Brain microvascular endothelial cell (primary cell): ENCODE data around the gene TP73.

Source experiments
- DNase-seq: peaks from one replicate; pipeline ENCODE4 v3.0.0-alpha.2; 2020
- H3K27ac ChIP-seq: fragments of 250-450 bp; sonication (Bioruptor Pico); 2 replicates; pipeline ENCODE4 v1.5.1; 2020; ENCODE audit warnings: mild to moderate bottlenecking, moderate library complexity
- H3K27me3 ChIP-seq: fragments of 250-450 bp; sonication (Bioruptor Pico); replicated peaks from 2 replicates; pipeline ENCODE4 v1.5.1; 2020; ENCODE audit warnings: mild to moderate bottlenecking
- H3K36me3 ChIP-seq: fragments of 250-450 bp; sonication (Bioruptor Pico); replicated peaks from 2 replicates; pipeline ENCODE4 v1.5.1; 2020; ENCODE audit warnings: mild to moderate bottlenecking
- H3K4me3 ChIP-seq: 2 replicates; pipeline ENCODE4 v1.5.1; 2011; ENCODE audit warnings: low read depth, mild to moderate bottlenecking, control low read depth, low read length, moderate library complexity
- CTCF ChIP-seq: IDR thresholded peaks from 2 replicates; pipeline ENCODE4 v1.5.1; 2011; ENCODE audit warnings: low read depth, mild to moderate bottlenecking, moderate library complexity, low read length, control low read depth, inconsistent platforms; ENCODE audit errors: missing control alignments
- in situ Hi-C: cut with HindIII; loops from 2 replicates; pipeline ENCODE4 v1.10.0; 2017; ENCODE audit warnings: low sequenced_read_pairs, low pct_ligation_motif_present

Gene TP73

GRCh38 chr1:3725366-3725765 lies 73.0 kb downstream of the TP73 start:
- no peak overlapping the region for H3K27ac ChIP-seq
- TF ChIP-seq CTCF = no peak
- no peaks in the 10 kb centered on the region for H3K36me3 ChIP-seq
- no peak for DNase-seq
- in situ Hi-C loops = no loop called here
- peaks cover 3% of the 10 kb centered on the region for H3K27me3 ChIP-seq
- no peak overlapping the region for H3K4me3 ChIP-seq

GRCh38 chr1:3727042-3727824 lies 74.9 kb downstream of the TP73 start:
- TF ChIP-seq CTCF = peak; percentile 68
- H3K27me3 ChIP-seq = peaks cover 3% of the 10 kb centered on the region
- in situ Hi-C loops = no loop called here
- H3K4me3 ChIP-seq = no peak overlapping the region
- no peak for DNase-seq
- H3K36me3 ChIP-seq = no peaks in the 10 kb centered on the region
- no peak overlapping the region for H3K27ac ChIP-seq

GRCh38 chr1:3727825-3728776 lies 75.8 kb downstream of the TP73 start:
- in situ Hi-C loops = no loop called here
- Histone ChIP-seq H3K27me3 (peaks cover 3% of the 10 kb centered on the region), H3K4me3 (no peak overlapping the region), H3K27ac (no peak overlapping the region), H3K36me3 (no peaks in the 10 kb centered on the region)
- no peak for DNase-seq
- no peak for TF ChIP-seq CTCF

GRCh38 chr1:3729594-3730542 lies 77.6 kb downstream of the TP73 start:
- in situ Hi-C loops = no loop called here
- TF ChIP-seq CTCF = no peak
- Histone ChIP-seq H3K27ac (no peak overlapping the region), H3K4me3 (no peak overlapping the region), H3K36me3 (no peaks in the 10 kb centered on the region), H3K27me3 (peaks cover 3% of the 10 kb centered on the region)
- DNase-seq = no peak

- Histone ChIP-seq H3K36me3 (no peaks in the 10 kb centered on the region), H3K27me3 (peaks cover 3% of the 10 kb centered on the region), H3K27ac (no peak overlapping the region), H3K4me3 (no peak overlapping the region)
- in situ Hi-C loops = no loop called here
- no peak for DNase-seq
- TF ChIP-seq CTCF = no peak
Measured at GRCh38 chr1:3730543-3731247, 78.4 kb downstream of the TP73 start.
